Brain microvascular endothelial cell (primary cell): ENCODE data around the gene CD8B2.
"Not testable (repeated sequence)": the region's sequence is repeated elsewhere in the genome, so short reads cannot be mapped to it uniquely, and the experiment has no call there.

ENCODE experiments used
- DNase-seq: peaks from one replicate; pipeline ENCODE4 v3.0.0-alpha.2; 2020
- H3K27ac ChIP-seq: fragments of 250-450 bp; sonication (Bioruptor Pico); 2 replicates; pipeline ENCODE4 v1.5.1; 2020; ENCODE audit warnings: mild to moderate bottlenecking, moderate library complexity
- H3K27me3 ChIP-seq: fragments of 250-450 bp; sonication (Bioruptor Pico); replicated peaks from 2 replicates; pipeline ENCODE4 v1.5.1; 2020; ENCODE audit warnings: mild to moderate bottlenecking
- H3K36me3 ChIP-seq: fragments of 250-450 bp; sonication (Bioruptor Pico); replicated peaks from 2 replicates; pipeline ENCODE4 v1.5.1; 2020; ENCODE audit warnings: mild to moderate bottlenecking
- H3K4me3 ChIP-seq: 2 replicates; pipeline ENCODE4 v1.5.1; 2011; ENCODE audit warnings: low read depth, mild to moderate bottlenecking, control low read depth, low read length, moderate library complexity
- CTCF ChIP-seq: IDR thresholded peaks from 2 replicates; pipeline ENCODE4 v1.5.1; 2011; ENCODE audit warnings: low read depth, mild to moderate bottlenecking, moderate library complexity, low read length, control low read depth, inconsistent platforms; ENCODE audit errors: missing control alignments
- in situ Hi-C: cut with HindIII; loops from 2 replicates; pipeline ENCODE4 v1.10.0; 2017; ENCODE audit warnings: low sequenced_read_pairs, low pct_ligation_motif_present

Gene CD8B2

GRCh38 chr2:106486551-106487385 is at the start of gene CD8B2:
Gene CD8B2, plus strand, starts transcription at chr2:106487364. Its CDS starts 63 bp downstream, at chr2:106487427.
- DNase-seq, H3K4me3 ChIP-seq, H3K27me3 ChIP-seq, in situ Hi-C loops, H3K36me3 ChIP-seq, H3K27ac ChIP-seq: not testable (repeated sequence)

- DNase-seq, H3K4me3 ChIP-seq, H3K27me3 ChIP-seq, in situ Hi-C loops, H3K27ac ChIP-seq, H3K36me3 ChIP-seq: not testable (repeated sequence)
These were observed 25.3 kb upstream of the CD8B2 start for GRCh38 chr2:106461882-106462281.

GRCh38 chr2:106467516-106467915 is 19.6 kb upstream of the CD8B2 start:
- DNase-seq, H3K36me3 ChIP-seq, H3K4me3 ChIP-seq, H3K27ac ChIP-seq, H3K27me3 ChIP-seq, in situ Hi-C loops: not testable (repeated sequence)

GRCh38 chr2:106468107-106468506 is 19.1 kb upstream of the CD8B2 start, which contains the start of gene RGPD3:
Gene RGPD3, minus strand, starts transcription at chr2:106468413. Its CDS starts 125 bp downstream, at chr2:106468288.
- H3K36me3 ChIP-seq, H3K27ac ChIP-seq, in situ Hi-C loops, H3K27me3 ChIP-seq, H3K4me3 ChIP-seq, DNase-seq: not testable (repeated sequence)

GRCh38 chr2:106470658-106471057 is 16.5 kb upstream of the CD8B2 start:
- in situ Hi-C loops, H3K27ac ChIP-seq, H3K36me3 ChIP-seq, H3K27me3 ChIP-seq, H3K4me3 ChIP-seq: not testable (repeated sequence)
- TF ChIP-seq CTCF, result peak; percentile 26
- DNase-seq, result peak; percentile 66

GRCh38 chr2:106477647-106478046 is 9.5 kb upstream of the CD8B2 start:
- H3K27me3 ChIP-seq, DNase-seq, H3K4me3 ChIP-seq, in situ Hi-C loops, H3K27ac ChIP-seq, H3K36me3 ChIP-seq: not testable (repeated sequence)

- H3K27ac ChIP-seq, H3K4me3 ChIP-seq, in situ Hi-C loops, H3K36me3 ChIP-seq, DNase-seq, H3K27me3 ChIP-seq: not testable (repeated sequence)
These were observed 7.6 kb upstream of the CD8B2 start for GRCh38 chr2:106479563-106479962.

GRCh38 chr2:106487386-106488191 is 425 bp downstream of the CD8B2 start:
- H3K27ac ChIP-seq, H3K36me3 ChIP-seq, in situ Hi-C loops, H3K4me3 ChIP-seq, DNase-seq, H3K27me3 ChIP-seq: not testable (repeated sequence)

- H3K27ac ChIP-seq, in situ Hi-C loops, H3K36me3 ChIP-seq, DNase-seq, H3K4me3 ChIP-seq, H3K27me3 ChIP-seq: not testable (repeated sequence)
These were observed 2.5 kb downstream of the CD8B2 start for GRCh38 chr2:106489701-106490100.

- DNase-seq, H3K36me3 ChIP-seq, in situ Hi-C loops, H3K27ac ChIP-seq, H3K27me3 ChIP-seq, H3K4me3 ChIP-seq: not testable (repeated sequence)
These were observed 5.2 kb downstream of the CD8B2 start for GRCh38 chr2:106492399-106492798.

- H3K27ac ChIP-seq, H3K27me3 ChIP-seq, DNase-seq, H3K4me3 ChIP-seq, in situ Hi-C loops, H3K36me3 ChIP-seq: not testable (repeated sequence)
These were observed 5.7 kb downstream of the CD8B2 start for GRCh38 chr2:106492913-106493312.

- DNase-seq, H3K4me3 ChIP-seq, H3K36me3 ChIP-seq, in situ Hi-C loops, H3K27ac ChIP-seq, H3K27me3 ChIP-seq: not testable (repeated sequence)
These were observed 11.4 kb downstream of the CD8B2 start for GRCh38 chr2:106498549-106498948.

GRCh38 chr2:106500350-106500749 is 13.2 kb downstream of the CD8B2 start:
- H3K27me3 ChIP-seq, H3K36me3 ChIP-seq, DNase-seq, H3K27ac ChIP-seq, in situ Hi-C loops, H3K4me3 ChIP-seq: not testable (repeated sequence)
